DMS114 treated with DMSO at 0.1 percent for 48 hours (cell line): ENCODE results near the gene ZNF346.

ENCODE experiments used
- DNase-seq: peaks from one replicate; lab custom pipeline; 2025; ENCODE audit not compliant: unreplicated experiment; lab: John Stamatoyannopoulos, UW

ZNF346 gene

GRCh38 chr5:177116631-177117373 is 94.3 kb downstream of the ZNF346 start:
- peak; percentile 53 for DNase-seq

DNA sequence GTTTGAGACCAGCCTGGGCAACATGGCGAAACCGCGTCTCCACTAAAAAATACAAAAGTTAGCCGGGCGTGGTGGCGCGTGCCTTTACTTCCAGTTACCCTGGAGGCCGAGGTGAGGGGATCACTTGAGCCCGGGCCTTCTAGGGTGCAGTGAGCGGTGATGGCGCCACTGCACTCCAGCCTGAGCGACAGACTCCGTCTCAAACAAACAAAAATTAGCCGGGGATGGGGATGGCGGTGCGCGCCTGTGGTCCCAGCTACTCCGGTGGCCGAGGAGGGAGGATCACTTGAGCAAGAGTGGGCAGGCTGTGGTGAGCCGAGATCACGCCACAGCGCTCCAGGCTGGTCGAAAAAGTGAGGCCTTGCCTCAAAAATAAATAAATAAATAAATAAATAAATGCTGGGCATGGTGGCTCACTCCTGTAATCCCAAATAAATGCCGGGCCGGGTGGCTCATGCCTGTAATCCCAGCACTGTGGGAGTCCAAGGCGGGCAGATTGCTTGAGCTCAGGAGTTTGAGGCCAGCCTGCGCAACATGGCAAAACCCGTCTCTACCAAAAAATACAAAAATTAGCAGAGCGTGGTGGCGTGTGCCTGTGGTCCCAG is 95.0 kb downstream of the ZNF346 start:
- DNase-seq = no peak

DNA sequence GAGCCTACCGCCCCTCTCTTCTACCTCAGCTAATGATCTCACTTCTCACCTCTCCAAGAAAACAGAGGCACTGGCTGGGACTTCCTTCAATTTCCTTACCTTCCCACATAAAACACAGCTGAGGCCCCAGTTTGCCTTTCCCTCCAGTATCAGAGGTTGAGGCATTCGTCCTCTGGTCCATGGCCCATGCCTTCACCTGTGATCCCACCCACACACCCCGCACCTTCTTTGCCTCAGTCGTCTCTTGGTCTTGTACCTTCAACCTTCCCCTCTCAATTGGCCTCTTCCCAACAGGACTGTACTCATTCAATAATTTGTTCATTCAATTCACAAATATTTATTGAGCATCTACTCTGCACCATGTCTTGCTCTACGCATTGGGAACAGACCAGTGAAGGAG is 100.1 kb downstream of the ZNF346 start:
- no peak for DNase-seq

- DNase-seq = no peak
Observed at GRCh38 chr5:177123789-177124485, 101.4 kb downstream of the ZNF346 start.

GRCh38 chr5:177124486-177124991 is 102.0 kb downstream of the ZNF346 start:
- no peak for DNase-seq

DNA sequence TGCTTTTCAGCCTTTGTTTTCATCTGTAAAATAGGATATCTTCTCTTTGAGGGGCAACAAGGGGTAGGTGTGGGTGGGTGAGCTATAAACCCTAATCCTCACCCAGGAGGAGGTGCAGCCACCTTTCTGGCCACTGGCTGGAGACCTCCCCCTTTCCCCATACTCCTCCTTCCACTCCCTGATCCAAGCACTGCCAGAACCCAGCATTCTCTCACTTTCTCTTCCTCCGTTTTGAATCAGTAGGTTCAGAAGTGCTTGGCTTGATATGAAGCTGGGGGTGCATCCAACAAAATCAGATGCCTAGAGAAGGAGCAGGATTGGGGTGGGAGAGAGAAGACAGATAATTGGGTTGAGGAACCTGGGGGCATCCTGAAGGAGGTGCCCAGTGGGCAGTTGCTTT is 104.3 kb downstream of the ZNF346 start:
- no peak for DNase-seq

- DNase-seq = no peak
Observed at GRCh38 chr5:177128551-177128981, 106.1 kb downstream of the ZNF346 start.

GRCh38 chr5:177130211-177131018 is 107.9 kb downstream of the ZNF346 start:
- DNase-seq = no peak
